SU-DHL-6 (cell line): ENCODE measurements around the gene PDZD4.

Source experiments
- CTCF ChIP-seq: fragments of 200-600 bp; sonication (generic); IDR thresholded peaks from one replicate; pipeline ENCODE4 v1.5.1; 2017; ENCODE audit warnings: antibody characterized with exemption, mild to moderate bottlenecking, low read length, moderate library complexity; ENCODE audit not compliant: insufficient read depth, poor library complexity, severe bottlenecking
- EZH2phosphoT487 ChIP-seq: fragments of 200-600 bp; sonication (generic), shearing (Covaris generic); conservative IDR thresholded peaks from 2 replicates; pipeline ENCODE4 v1.6.1; 2018; ENCODE audit warnings: mild to moderate bottlenecking, antibody characterized with exemption, low read length, moderate library complexity, mixed read lengths

- TF ChIP-seq CTCF (no peak), EZH2phosphoT487 (no peak)
These were observed 30.8 kb upstream of the PDZD4 start for GRCh38 chrX:153861151-153861550.
